Gastrocnemius medialis (tissue), 4 donors: ENCODE results near the gene SCN2A.

Experiments used
- CTCF ChIP-seq, 5 experiments: fragments of 450-650 bp in 3 of 5; fragments of 200-600 bp in 2 of 5; sonication (generic) in 2 of 5; IDR thresholded peaks in 4 of 5; conservative IDR thresholded peaks in 1 of 5; 1 replicate in 4 of 5; 2 replicates in 1 of 5; pipeline ENCODE4 v1.5.1; 2016 to 2019; ENCODE audit warnings: antibody characterized with exemption in 5 of 5, mild to moderate bottlenecking in 3 of 5, moderate library complexity in 3 of 5
- POLR2A ChIP-seq, 2 donors: fragments of 450-650 bp; IDR thresholded peaks; one replicate each; pipeline ENCODE4 v1.6.1; 2017; ENCODE audit warnings: antibody characterized with exemption in 2 of 2, mild to moderate bottlenecking in 2 of 2, moderate library complexity in 2 of 2

GRCh38 chr2:165253178-165253577, 14.0 kb downstream of the SCN2A start:
- no peak for TF ChIP-seq CTCF (IDR thresholded peaks at IDR 0.05 in 4 of 5, conservative IDR thresholded peaks at IDR 0.05 in 1 of 5)
- no peak for TF ChIP-seq POLR2A (IDR thresholded peaks at IDR 0.05)
